ENCODE measurements around the gene SLC45A1. TPM values are rescaled to one million over a fixed set of nuclear protein-coding genes. Genes with fewer than 3 reads are reported as not detected.
A peak's percentile ranks its signal among the peaks of the same experiment; 100 is the strongest.

SLC45A1 gene
- total and polyA plus RNA-seq, 2 experiments from 2014 or later: 0.27 to 1.0 TPM

GRCh38 chr1:8381618-8382017 lies 63.7 kb downstream of the SLC45A1 start:
- peaks cover 91% of the 10 kb centered on the region for H4K20me1 ChIP-seq (ENCODE audit: insufficient read depth, poor library complexity, severe bottlenecking)
- H3K36me3 ChIP-seq (replicated peaks; ENCODE audit: insufficient read depth, low read depth): no peaks in the 10 kb centered on the region
- peaks cover 20% of the 10 kb centered on the region for H3K4me1 ChIP-seq (ENCODE audit: insufficient read depth)

GRCh38 chr1:8382051-8382505 lies 64.2 kb downstream of the SLC45A1 start:
- Histone ChIP-seq H3K9me3 (ENCODE audit: low read depth) (no peaks in the 10 kb centered on the region), H3K4me3 (no peak overlapping the region), H3K9me2 (replicated peaks; ENCODE audit: insufficient read depth) (no peaks in the 10 kb centered on the region), H4K20me1 (ENCODE audit: insufficient read depth, poor library complexity, severe bottlenecking) (peaks cover 91% of the 10 kb centered on the region), H2AFZ (no peak overlapping the region), H3K27ac (peak overlapping the region; percentile 8), H3K27me3 (no peaks in the 10 kb centered on the region), H3K79me2 (peaks cover 96% of the 10 kb centered on the region), H3K4me1 (ENCODE audit: insufficient read depth) (peaks cover 22% of the 10 kb centered on the region), H3K36me3 (replicated peaks; ENCODE audit: insufficient read depth, low read depth) (no peaks in the 10 kb centered on the region), H3K4me2 (no peak overlapping the region)
- 91% methylated on average over 9 of the region's 9 CpGs for WGBS (ENCODE audit: low lambda C conversion rate, missing lambda C conversion rate)
- DNase-seq (ENCODE audit: low spot score): no peak
- no peak for TF ChIP-seq EZH2phosphoT487 (IDR thresholded peaks at IDR 0.05; ENCODE audit: low read depth, severe bottlenecking, unreplicated experiment)
- TF ChIP-seq CTCF (IDR thresholded peaks at IDR 0.05; ENCODE audit: poor library complexity): no peak

More at GRCh38 chr1:8381618-8382017, 63.7 kb downstream of the SLC45A1 start:
- Histone ChIP-seq H3K4me2 (no peak overlapping the region), H3K27ac (peak overlapping the region; percentile 8), H3K4me3 (no peak overlapping the region), H2AFZ (no peak overlapping the region), H3K27me3 (no peaks in the 10 kb centered on the region), H3K79me2 (peaks cover 96% of the 10 kb centered on the region), H3K9me3 (ENCODE audit: low read depth) (no peaks in the 10 kb centered on the region), H3K9me2 (replicated peaks; ENCODE audit: insufficient read depth) (no peaks in the 10 kb centered on the region)
- WGBS (ENCODE audit: low lambda C conversion rate, missing lambda C conversion rate): 83% methylated on average over 8 of the region's 8 CpGs
- no peak for DNase-seq (ENCODE audit: low spot score)
- no peak for TF ChIP-seq EZH2phosphoT487 (IDR thresholded peaks at IDR 0.05; ENCODE audit: low read depth, severe bottlenecking, unreplicated experiment)
- no peak for TF ChIP-seq EZH2 (IDR thresholded peaks at IDR 0.05; ENCODE audit: borderline replicate concordance)
- no peak for TF ChIP-seq CTCF (IDR thresholded peaks at IDR 0.05; ENCODE audit: poor library complexity)

GRCh38 chr1:8382608-8383505 lies 64.9 kb downstream of the SLC45A1 start:
- H3K79me2 ChIP-seq: peaks cover 96% of the 10 kb centered on the region

More at GRCh38 chr1:8382608-8383505, 64.9 kb downstream of the SLC45A1 start:
- 89% methylated on average over 15 of the region's 15 CpGs for WGBS (ENCODE audit: low lambda C conversion rate, missing lambda C conversion rate)
- H3K4me3 ChIP-seq: no peak overlapping the region
- H3K9me2 ChIP-seq (replicated peaks; ENCODE audit: insufficient read depth): no peaks in the 10 kb centered on the region
- DNase-seq (ENCODE audit: low spot score): no peak
- H3K9me3 ChIP-seq (ENCODE audit: low read depth): no peaks in the 10 kb centered on the region
- H3K27ac ChIP-seq: no peak overlapping the region
- H3K4me1 ChIP-seq (ENCODE audit: insufficient read depth): peaks cover 26% of the 10 kb centered on the region
- no peak overlapping the region for H2AFZ ChIP-seq
- no peak for TF ChIP-seq EZH2phosphoT487 (IDR thresholded peaks at IDR 0.05; ENCODE audit: low read depth, severe bottlenecking, unreplicated experiment)
- no peak for TF ChIP-seq EZH2 (IDR thresholded peaks at IDR 0.05; ENCODE audit: borderline replicate concordance)
- no peak for TF ChIP-seq CTCF (IDR thresholded peaks at IDR 0.05; ENCODE audit: poor library complexity)
- no peak overlapping the region for H3K4me2 ChIP-seq
- peaks cover 91% of the 10 kb centered on the region for H4K20me1 ChIP-seq (ENCODE audit: insufficient read depth, poor library complexity, severe bottlenecking)
- H3K36me3 ChIP-seq (replicated peaks; ENCODE audit: insufficient read depth, low read depth): no peaks in the 10 kb centered on the region
- H3K27me3 ChIP-seq: no peaks in the 10 kb centered on the region
